ENCODE results near the gene CELF1. TPM values are rescaled to one million over a fixed set of nuclear protein-coding genes. Genes with fewer than 3 reads are reported as not detected.

CELF1 gene
- polyA plus RNA-seq, 1 donor (not counting 4 experiments of a cell fraction or from before 2014, with no cell fraction given), result 110 TPM

DNA sequence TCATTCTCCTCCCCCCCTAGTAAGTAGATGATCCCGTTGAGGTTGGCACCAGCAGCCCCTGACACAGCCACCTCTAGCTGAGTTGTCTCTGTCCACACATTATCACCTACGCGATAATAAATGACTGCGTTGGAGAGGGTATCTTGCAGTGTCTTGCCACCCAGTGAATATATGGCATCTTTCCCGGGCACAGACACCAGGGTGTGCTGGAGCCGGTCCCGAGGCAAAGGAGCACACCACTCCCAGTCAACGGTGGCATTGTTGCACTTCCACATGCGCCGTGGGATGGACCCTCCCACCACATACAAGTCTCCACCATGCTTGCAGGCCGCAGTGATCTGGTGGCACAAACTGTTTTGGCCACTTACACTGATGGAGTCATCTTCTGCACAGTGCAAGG, 20.4 kb upstream of the CELF1 start:
- Histone ChIP-seq H3K79me2 (ENCODE audit: control insufficient read depth, insufficient read depth, low read length) (peaks cover 46% of the 10 kb centered on the region), H3K9ac (ENCODE audit: control insufficient read depth, extremely low read depth, insufficient read depth, low read length) (no peak overlapping the region), H3K9me1 (ENCODE audit: control insufficient read depth, extremely low read depth, insufficient read depth, low read length) (peaks cover 3% of the 10 kb centered on the region), H3K4me2 (ENCODE audit: control insufficient read depth, extremely low read depth, insufficient read depth, low read depth, low read length) (no peak overlapping the region), H3K4me3 (ENCODE audit: control insufficient read depth in 2 of 3, extremely low read depth in 1 of 3, insufficient read depth in 2 of 3, low read depth in 1 of 3, low read length in 3 of 3) (peak overlapping the region in 1 of 3 experiments; percentile 11), H3K27ac (ENCODE audit: control insufficient read depth, insufficient read depth, low read length) (peak overlapping the region; percentile 3), H4K20me1 (ENCODE audit: control insufficient read depth, extremely low read depth, insufficient read depth, low read length) (peaks cover 9% of the 10 kb centered on the region), H3K36me3 (ENCODE audit: control insufficient read depth in 2 of 2, extremely low read depth in 1 of 2, insufficient read depth in 2 of 2, low read length in 2 of 2) (peaks cover 6 to 30% of the 10 kb centered on the region in 2 experiments), H2AFZ (ENCODE audit: control insufficient read depth, low read length) (no peak overlapping the region), H3K4me1 (ENCODE audit: control insufficient read depth, extremely low read depth, insufficient read depth, low read length) (peaks cover 40% of the 10 kb centered on the region), H3K9me3 (ENCODE audit: control insufficient read depth, low read depth, low read length) (no peaks in the 10 kb centered on the region), H3K27me3 (ENCODE audit: control insufficient read depth, extremely low read depth, insufficient read depth, low read length) (no peaks in the 10 kb centered on the region)
- DNase-seq (ENCODE audit: low read depth, low spot score), result no peak
- dilution Hi-C loops (cut with MboI; ENCODE audit: extremely low pct_ligation_motif_present, low sequenced_read_pairs), result no loop called here
- TF ChIP-seq, protein P1, sequence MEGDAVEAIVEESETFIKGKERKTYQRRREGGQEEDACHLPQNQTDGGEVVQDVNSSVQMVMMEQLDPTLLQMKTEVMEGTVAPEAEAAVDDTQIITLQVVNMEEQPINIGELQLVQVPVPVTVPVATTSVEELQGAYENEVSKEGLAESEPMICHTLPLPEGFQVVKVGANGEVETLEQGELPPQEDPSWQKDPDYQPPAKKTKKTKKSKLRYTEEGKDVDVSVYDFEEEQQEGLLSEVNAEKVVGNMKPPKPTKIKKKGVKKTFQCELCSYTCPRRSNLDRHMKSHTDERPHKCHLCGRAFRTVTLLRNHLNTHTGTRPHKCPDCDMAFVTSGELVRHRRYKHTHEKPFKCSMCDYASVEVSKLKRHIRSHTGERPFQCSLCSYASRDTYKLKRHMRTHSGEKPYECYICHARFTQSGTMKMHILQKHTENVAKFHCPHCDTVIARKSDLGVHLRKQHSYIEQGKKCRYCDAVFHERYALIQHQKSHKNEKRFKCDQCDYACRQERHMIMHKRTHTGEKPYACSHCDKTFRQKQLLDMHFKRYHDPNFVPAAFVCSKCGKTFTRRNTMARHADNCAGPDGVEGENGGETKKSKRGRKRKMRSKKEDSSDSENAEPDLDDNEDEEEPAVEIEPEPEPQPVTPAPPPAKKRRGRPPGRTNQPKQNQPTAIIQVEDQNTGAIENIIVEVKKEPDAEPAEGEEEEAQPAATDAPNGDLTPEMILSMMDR (optimal IDR thresholded peaks at IDR 0.05 in 1 of 3, IDR thresholded peaks at IDR 0.05 in 1 of 3, conservative IDR thresholded peaks at IDR 0.05 in 1 of 3; ENCODE audit: extremely low read depth in 1 of 3, insufficient read depth in 2 of 3, low read length in 3 of 3), result no peak
- TF ChIP-seq EZH2 (IDR thresholded peaks at IDR 0.05; ENCODE audit: low read length), result no peak
- no peak for FAIRE-seq

DNA sequence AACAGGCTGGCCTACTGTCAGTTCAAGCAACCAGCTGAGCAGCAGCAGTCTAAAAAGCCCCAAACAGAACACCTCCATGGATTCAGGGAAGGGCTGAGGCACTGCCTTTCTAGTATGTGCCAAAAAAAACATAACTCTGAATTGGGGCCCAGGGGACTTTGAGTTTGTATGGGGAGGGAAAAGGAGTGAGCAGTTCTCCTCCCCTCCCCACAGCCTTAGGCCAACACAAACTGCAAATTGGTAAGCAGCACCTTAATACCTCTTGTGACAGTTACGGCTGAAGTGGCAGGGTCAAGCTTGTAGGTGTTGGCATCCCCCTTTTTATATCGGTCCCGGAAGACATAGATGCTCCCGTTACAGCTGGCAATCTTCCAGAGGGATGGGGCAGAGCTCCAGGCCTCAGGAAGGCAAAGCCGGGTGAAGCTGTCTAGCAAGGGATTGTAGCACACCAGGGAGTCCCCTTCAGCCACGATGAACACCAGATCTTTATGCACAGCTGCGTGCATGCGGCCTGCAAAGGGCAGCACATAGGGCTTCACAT, 19.9 kb upstream of the CELF1 start:
- no peak for FAIRE-seq
- Histone ChIP-seq H3K9me3 (ENCODE audit: control insufficient read depth, low read depth, low read length) (no peaks in the 10 kb centered on the region), H3K9ac (ENCODE audit: control insufficient read depth, extremely low read depth, insufficient read depth, low read length) (peak overlapping the region; percentile 35), H4K20me1 (ENCODE audit: control insufficient read depth, extremely low read depth, insufficient read depth, low read length) (peaks cover 9% of the 10 kb centered on the region), H2AFZ (ENCODE audit: control insufficient read depth, low read length) (no peak overlapping the region), H3K27me3 (ENCODE audit: control insufficient read depth, extremely low read depth, insufficient read depth, low read length) (no peaks in the 10 kb centered on the region), H3K4me3 (ENCODE audit: control insufficient read depth in 2 of 3, extremely low read depth in 1 of 3, insufficient read depth in 2 of 3, low read depth in 1 of 3, low read length in 3 of 3) (peak overlapping the region in 1 of 3 experiments; percentile 11), H3K27ac (ENCODE audit: control insufficient read depth, insufficient read depth, low read length) (peak overlapping the region; percentile 63), H3K79me2 (ENCODE audit: control insufficient read depth, insufficient read depth, low read length) (peaks cover 46% of the 10 kb centered on the region), H3K9me1 (ENCODE audit: control insufficient read depth, extremely low read depth, insufficient read depth, low read length) (peaks cover 3% of the 10 kb centered on the region), H3K36me3 (ENCODE audit: control insufficient read depth in 2 of 2, extremely low read depth in 1 of 2, insufficient read depth in 2 of 2, low read length in 2 of 2) (peaks cover 7 to 30% of the 10 kb centered on the region in 2 experiments), H3K4me1 (ENCODE audit: control insufficient read depth, extremely low read depth, insufficient read depth, low read length) (peaks cover 35% of the 10 kb centered on the region), H3K4me2 (ENCODE audit: control insufficient read depth, extremely low read depth, insufficient read depth, low read depth, low read length) (peak overlapping the region; percentile 37)
- TF ChIP-seq EZH2 (IDR thresholded peaks at IDR 0.05; ENCODE audit: low read length), result no peak
- TF ChIP-seq, protein P1 (optimal IDR thresholded peaks at IDR 0.05 in 1 of 3, IDR thresholded peaks at IDR 0.05 in 1 of 3, conservative IDR thresholded peaks at IDR 0.05 in 1 of 3; ENCODE audit: extremely low read depth in 1 of 3, insufficient read depth in 2 of 3, low read length in 3 of 3), result no peak
- dilution Hi-C loops (cut with MboI; ENCODE audit: extremely low pct_ligation_motif_present, low sequenced_read_pairs), result no loop called here
- DNase-seq (ENCODE audit: low read depth, low spot score), result no peak

Measured in keratinocyte (primary cell).